H1 (cell line): ENCODE data around the gene PDK1. TPM values are rescaled to one million over a fixed set of nuclear protein-coding genes. Genes with fewer than 3 reads are reported as not detected.

ENCODE experiments used
- CTCF ChIA-PET: fragments of 300-600 bp; sonication (Branson Sonifier 250); formaldehyde crosslinking; loops from one replicate; lab custom pipeline; 2021; ENCODE audit not compliant: partially characterized antibody; lab: Charles Lee
- POLR2A ChIA-PET: fragments of 300-600 bp; sonication (Branson Sonifier 250); formaldehyde crosslinking; loops from one replicate; lab custom pipeline; 2021; ENCODE audit warnings: inconsistent platforms; ENCODE audit not compliant: partially characterized antibody; lab: Charles Lee
- DNase-seq, 2 experiments: peaks; one replicate each; pipeline versions ENCODE4 v3.0.0 to v3.0.0-alpha.2; 2010 to 2022; ENCODE audit warnings: low spot score in 2 of 2, low read depth in 1 of 2, mixed read lengths in 1 of 2
- FAIRE-seq: peaks from 2 replicates; lab custom pipeline; 2011; peaks lifted over from hg19 to GRCh38; lab: Jason Lieb, UNC
- H2AFZ ChIP-seq: 2 replicates; pipeline ENCODE4 v1.8.1; 2012; ENCODE audit warnings: low read length, inconsistent platforms
- H2AK5ac ChIP-seq: 2 replicates; pipeline ENCODE4 v1.6.1; 2013; ENCODE audit warnings: low read depth, low read length
- H2BK120ac ChIP-seq: replicated peaks from 2 replicates; pipeline ENCODE3; 2013; ENCODE audit warnings: low read depth, low read length, inconsistent platforms
- H2BK12ac ChIP-seq: 2 replicates; pipeline ENCODE4 v1.6.1; 2013; ENCODE audit warnings: low read depth, low read length
- H2BK15ac ChIP-seq: 2 replicates; pipeline ENCODE4 v1.6.1; 2013; ENCODE audit warnings: low read length
- H2BK20ac ChIP-seq: 2 replicates; pipeline ENCODE4 v1.6.1; 2013; ENCODE audit warnings: low read length
- H2BK5ac ChIP-seq: 2 replicates; pipeline ENCODE4 v1.6.1; 2013; ENCODE audit warnings: low read depth, low read length
- H3K14ac ChIP-seq: 2 replicates; pipeline ENCODE4 v1.6.1; 2013; ENCODE audit warnings: inconsistent platforms; ENCODE audit not compliant: insufficient read length
- H3K18ac ChIP-seq: 2 replicates; pipeline ENCODE4 v1.6.1; 2013; ENCODE audit warnings: low read length; ENCODE audit errors: extremely low read depth
- H3K23ac ChIP-seq: 2 replicates; pipeline ENCODE4 v1.6.1; 2013; ENCODE audit warnings: inconsistent platforms; ENCODE audit not compliant: insufficient read length
- H3K23me2 ChIP-seq: 2 replicates; pipeline ENCODE4 v1.6.1; 2013; ENCODE audit warnings: low read depth, low read length
- H3K27ac ChIP-seq: 2 replicates; pipeline ENCODE4 v1.6.1; 2011; ENCODE audit warnings: low read depth, low read length, inconsistent platforms
- H3K27me3 ChIP-seq, 4 experiments: replicated peaks in 1 of 4; 1 replicate in 1 of 4; 2 replicates in 3 of 4; pipeline versions ENCODE4 v1.6.1 to v1.8.1; 2011 to 2013; ENCODE audit warnings: low read length in 3 of 4, mild to moderate bottlenecking in 3 of 4, inconsistent platforms in 2 of 4, mixed read lengths in 2 of 4, moderate library complexity in 1 of 4; ENCODE audit not compliant: control insufficient read depth in 3 of 4, insufficient read depth in 3 of 4; ENCODE audit errors: extremely low read depth in 1 of 4
- H3K36me3 ChIP-seq, 4 experiments: 2 replicates each; pipeline versions ENCODE4 v1.6.1 to v1.8.1; 2011 to 2013; ENCODE audit warnings: mild to moderate bottlenecking in 4 of 4, low read length in 3 of 4, moderate library complexity in 2 of 4, control low read depth in 1 of 4, inconsistent platforms in 1 of 4; ENCODE audit not compliant: insufficient read depth in 4 of 4, control insufficient read depth in 2 of 4
- H3K4ac ChIP-seq: replicated peaks from 2 replicates; pipeline ENCODE3; 2013; ENCODE audit warnings: low read length, low read depth, mixed read lengths, inconsistent platforms; ENCODE audit not compliant: insufficient read length
- H3K4me1 ChIP-seq, 4 experiments: replicated peaks in 1 of 4; 1 replicate in 1 of 4; 2 replicates in 3 of 4; pipeline versions ENCODE4 v1.6.1 to v1.8.1; 2011 to 2013; ENCODE audit warnings: low read length in 3 of 4, inconsistent platforms in 2 of 4, mixed read lengths in 1 of 4; ENCODE audit not compliant: insufficient read depth in 4 of 4, control insufficient read depth in 3 of 4
- H3K4me2 ChIP-seq, 2 experiments: 2 replicates each; pipeline versions ENCODE4 v1.6.1 to v1.8.1; 2011 to 2013; ENCODE audit warnings: low read depth in 2 of 2, low read length in 2 of 2, control low read depth in 1 of 2, inconsistent platforms in 1 of 2, mild to moderate bottlenecking in 1 of 2; ENCODE audit not compliant: insufficient read depth in 1 of 2
- H3K4me3 ChIP-seq, 4 experiments: fragments of 200-600, 300-600 bp in 1 of 4; sonication (generic), shearing (Covaris generic), sonication (Bioruptor Twin) in 1 of 4; 2 replicates each; pipeline versions ENCODE4 v1.5.1 to v1.8.1; 2011 to 2016; ENCODE audit warnings: low read length in 4 of 4, low read depth in 3 of 4, control low read depth in 2 of 4, inconsistent platforms in 2 of 4, mild to moderate bottlenecking in 2 of 4, mixed read lengths in 1 of 4, moderate library complexity in 1 of 4; ENCODE audit not compliant: insufficient read depth in 2 of 4; ENCODE audit errors: extremely low read depth in 1 of 4
- H3K56ac ChIP-seq: replicated peaks from 2 replicates; pipeline ENCODE3; 2013; ENCODE audit warnings: low read depth, mild to moderate bottlenecking, mixed read lengths, low read length, inconsistent platforms; ENCODE audit not compliant: insufficient read length
- H3K79me1 ChIP-seq: 2 replicates; pipeline ENCODE4 v1.6.1; 2013; ENCODE audit warnings: low read depth, low read length, control low read depth
- H3K79me2 ChIP-seq, 2 experiments: 2 replicates each; pipeline versions ENCODE4 v1.6.1 to v1.8.1; 2012 to 2013; ENCODE audit warnings: low read length in 2 of 2, mild to moderate bottlenecking in 2 of 2, inconsistent platforms in 1 of 2; ENCODE audit not compliant: insufficient read depth in 2 of 2, control insufficient read depth in 1 of 2
- H3K9ac ChIP-seq, 4 experiments: replicated peaks in 1 of 4; 1 replicate in 1 of 4; 2 replicates in 3 of 4; pipeline versions ENCODE4 v1.6.1 to v1.8.1; 2011 to 2013; ENCODE audit warnings: low read depth in 3 of 4, low read length in 3 of 4, control low read depth in 2 of 4, mild to moderate bottlenecking in 2 of 4, moderate library complexity in 2 of 4, inconsistent platforms in 1 of 4; ENCODE audit errors: extremely low read depth in 1 of 4
- H3K9me3 ChIP-seq, 2 experiments: 2 replicates each; pipeline versions ENCODE4 v1.6.1 to v1.8.1; 2012 to 2013; ENCODE audit warnings: mild to moderate bottlenecking in 2 of 2, moderate library complexity in 2 of 2, control low read depth in 1 of 2, inconsistent platforms in 1 of 2, low read depth in 1 of 2, low read length in 1 of 2, mixed read lengths in 1 of 2; ENCODE audit not compliant: insufficient read depth in 2 of 2
- H4K20me1 ChIP-seq, 2 experiments: replicated peaks in 1 of 2; 2 replicates each; pipeline versions ENCODE3 to v1.8.1; 2011 to 2013; ENCODE audit warnings: inconsistent platforms in 2 of 2, low read length in 2 of 2, mild to moderate bottlenecking in 1 of 2; ENCODE audit not compliant: insufficient read depth in 2 of 2, control insufficient read depth in 1 of 2
- H4K5ac ChIP-seq: 2 replicates; pipeline ENCODE4 v1.6.1; 2013; ENCODE audit warnings: low read length, low read depth, mixed read lengths, inconsistent platforms; ENCODE audit not compliant: insufficient read length
- H4K8ac ChIP-seq: 2 replicates; pipeline ENCODE4 v1.8.0; 2013; ENCODE audit warnings: mild to moderate bottlenecking, moderate library complexity, low read length, inconsistent platforms; ENCODE audit not compliant: insufficient read depth; ENCODE audit errors: extremely low read depth
- H4K91ac ChIP-seq: replicated peaks from 2 replicates; pipeline ENCODE3; 2013; ENCODE audit warnings: low read length, mixed read lengths, inconsistent platforms; ENCODE audit not compliant: insufficient read length
- BACH1 ChIP-seq: IDR thresholded peaks from 2 replicates; pipeline ENCODE4 v1.6.1; 2012; ENCODE audit warnings: low read length, improper control_type of control experiment
- CBX5 ChIP-seq: fragments of 300-800, 300-1000 bp; sonication (generic); IDR thresholded peaks from 2 replicates; pipeline ENCODE4 v1.7.1; 2016; ENCODE audit warnings: antibody characterized with exemption, low read length, low read depth
- CEBPB ChIP-seq: IDR thresholded peaks from 2 replicates; pipeline ENCODE4 v1.6.1; 2012; ENCODE audit warnings: low read depth, low read length
- CTCF ChIP-seq, 3 experiments: IDR thresholded peaks; 1 replicate in 2 of 3; 2 replicates in 1 of 3; pipeline versions ENCODE4 v1.5.1 to v1.6.1; 2011; ENCODE audit warnings: low read length in 3 of 3, mild to moderate bottlenecking in 3 of 3, inconsistent platforms in 2 of 3, low read depth in 1 of 3, moderate library complexity in 1 of 3; ENCODE audit not compliant: insufficient read depth in 1 of 3; ENCODE audit errors: control extremely low read depth in 1 of 3
- FOSL1 ChIP-seq: IDR thresholded peaks from 2 replicates; pipeline ENCODE4 v1.6.1; 2011; ENCODE audit warnings: mild to moderate bottlenecking, low read depth, low read length, moderate library complexity; ENCODE audit not compliant: insufficient read depth
- MAX ChIP-seq: IDR thresholded peaks from 2 replicates; pipeline ENCODE4 v1.6.1; 2012; ENCODE audit warnings: inconsistent platforms
- PHF8 ChIP-seq: fragments of 200-600 bp; sonication (generic); conservative IDR thresholded peaks from 2 replicates; pipeline ENCODE4 v1.7.1; 2012; ENCODE audit warnings: low read depth, mild to moderate bottlenecking, inconsistent platforms, low read length, moderate library complexity
- POLR2AphosphoS5 ChIP-seq: IDR thresholded peaks from 2 replicates; pipeline ENCODE4 v1.6.1; 2011; ENCODE audit warnings: low read depth, low read length
- SRF ChIP-seq: IDR thresholded peaks from 2 replicates; pipeline ENCODE4 v1.6.1; 2011; ENCODE audit warnings: mild to moderate bottlenecking, low read depth, low read length, moderate library complexity
- TCF12 ChIP-seq: IDR thresholded peaks from 2 replicates; pipeline ENCODE4 v1.6.1; 2011; ENCODE audit warnings: low read depth, mild to moderate bottlenecking, low read length
- ZNF274 ChIP-seq: IDR thresholded peaks from 2 replicates; pipeline ENCODE4 v1.7.0; 2012; ENCODE audit warnings: low read length, borderline replicate concordance; ENCODE audit errors: extremely low read depth
- whole genome bisulfite sequencing, 2 experiments: shearing (Covaris generic) in 1 of 2; methylation state at CpG; one replicate each; pipeline versions ENCODE4 v1.1.6 to v1.1.7; 2013 to 2015; ENCODE audit warnings: low lambda C conversion rate in 2 of 2, mixed read lengths in 2 of 2, inconsistent platforms in 1 of 2, low coverage in 1 of 2, missing lambda C conversion rate in 1 of 2; ENCODE audit not compliant: insufficient replicate concordance in 2 of 2, insufficient coverage in 1 of 2, insufficient read length in 1 of 2; ENCODE audit errors: extremely low coverage in 1 of 2, missing lambda C conversion rate in 1 of 2; 5-methylcytosine and 5-hydroxymethylcytosine counted together
- polyA plus RNA-seq, 7 experiments: library from polyadenylated mRNA; depleted of rRNA in 3 of 7; stranded (reverse) in 5 of 7; unstranded in 2 of 7; fragments of >200 nt in 5 of 7; fragments of 200-250 nt in 2 of 7; gene quantifications; 1 replicate in 5 of 7; 2 replicates in 1 of 7; 4 replicates in 1 of 7; pipeline versions ENCODE4 v1.2.1 to v1.2.3, GENCODE V29; 2011 to 2013; ENCODE audit warnings: missing spikeins in 2 of 7, mixed read lengths in 2 of 7
- total RNA-seq: library from RNA; stranded (reverse); fragmentation: NEBNext Ultra II Directional; extraction: Animal tissue kit (Norgen Biotek cat#: 25700); gene quantifications from 2 replicates; pipeline ENCODE4 v1.2.1, GENCODE V29; 2021

PDK1 gene
- total and polyA plus RNA-seq, 2 of the 8 experiments (the other 6 are each of a cell fraction or from before 2014, with no cell fraction given): 18.2 to 21.9 TPM

GRCh38 chr2:172555272-172555521 lies 693 bp upstream of the PDK1 start:
- H4K8ac ChIP-seq: peak overlapping the region; percentile 81; the same call in 1 of the 2 replicates
- 0 out of 2 replicates have a peak overlapping the region, but pooled peaks have one; percentile 88 for H2BK15ac ChIP-seq
- CTCF ChIA-PET: no interaction called here
- no peak for FAIRE-seq
- peak overlapping the region; percentile 75 for H3K56ac ChIP-seq
- H3K14ac ChIP-seq: no peak overlapping the region
- H2BK12ac ChIP-seq: peak overlapping the region; percentile 95; the same call in 1 of the 2 replicates
- no peak overlapping the region for H2BK20ac ChIP-seq
- H3K9ac ChIP-seq: peak overlapping the region; percentile 74 to 95 (median 91)
- H3K79me1 ChIP-seq: peaks cover 3% of the 10 kb centered on the region; the same call in 1 of the 2 replicates
- peak overlapping the region; percentile 91; the same call in 1 of the 2 replicates for H2BK5ac ChIP-seq
- H2AK5ac ChIP-seq: no peak overlapping the region
- H4K91ac ChIP-seq: peak overlapping the region; percentile 91
- peak overlapping the region; percentile 94; the same call in 1 of the 2 replicates for H3K27ac ChIP-seq
- H3K23ac ChIP-seq: no peak overlapping the region
- peaks cover 6 to 25% (median 18%) of the 10 kb centered on the region in 4 experiments; a peak in 6 of 7 replicates for H3K4me1 ChIP-seq
- H2BK120ac ChIP-seq: no peak overlapping the region
- H3K79me2 ChIP-seq: peaks cover 4 to 39% of the 10 kb centered on the region in 2 experiments; a peak in 2 of 4 replicates
- H3K4me3 ChIP-seq: peak overlapping the region; percentile 71 to 87 (median 80)
- peak overlapping the region; percentile 100 for H3K18ac ChIP-seq
- POLR2A ChIA-PET: interaction anchor here (0.6 to 2.4 kb wide), 8 partner anchors 9 to 120 kb away, joined by 3 to 8 read pairs (median 5); no protein-coding TSS in a partner anchor
- DNase-seq: no peak
- no peak overlapping the region for H3K4ac ChIP-seq
- H4K5ac ChIP-seq: peak overlapping the region; percentile 75
- H3K4me2 ChIP-seq: peak overlapping the region; percentile 73 to 87
- H4K20me1 ChIP-seq: no peaks in the 10 kb centered on the region
- no peaks in the 10 kb centered on the region for H3K9me3 ChIP-seq
- WGBS, 2 experiments: 24% methylated on average over 8 of the region's 8 CpGs; no CpG with 5 or more reads in 1 of the 2 experiments
- peaks cover 0 to 7% (median 2%) of the 10 kb centered on the region in 4 experiments; a peak in 2 of 8 replicates for H3K36me3 ChIP-seq
- no peaks in the 10 kb centered on the region for H3K27me3 ChIP-seq
- peaks cover 11% of the 10 kb centered on the region for H3K23me2 ChIP-seq
- H2AFZ ChIP-seq: peak overlapping the region; percentile 94
- TF ChIP-seq CTCF (IDR thresholded peaks at IDR 0.05; ENCODE audit: control extremely low read depth in 1 of 3, insufficient read depth in 1 of 3, low read depth in 1 of 3, low read length in 3 of 3) (no peak), POLR2AphosphoS5 (no peak), MAX (no peak), TCF12 (no peak), SRF (no peak), PHF8 (no peak), ZNF274 (no peak), CBX5 (no peak), BACH1 (no peak), FOSL1 (no peak), CEBPB (no peak)
